ENCODE results near the gene CSF1.

The CSF1 gene

DNA sequence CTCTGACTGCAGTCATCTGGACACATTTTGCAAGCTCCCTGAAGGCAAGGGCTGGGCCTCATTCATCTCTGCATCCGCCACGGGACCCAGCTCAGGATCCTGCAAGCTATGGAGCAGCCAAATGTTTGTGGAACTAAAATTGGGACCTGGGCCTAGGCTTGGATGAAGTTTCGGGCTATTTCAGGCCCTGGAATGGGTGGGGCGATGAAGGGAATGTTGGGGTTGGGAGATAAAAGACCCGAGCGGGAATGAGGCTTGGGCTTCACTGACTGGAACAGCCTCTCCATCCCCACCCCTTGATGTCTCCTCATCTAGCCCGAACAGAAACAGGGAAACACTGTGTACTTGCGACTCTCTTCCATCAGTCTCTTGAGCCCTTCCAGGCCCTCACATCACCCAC lies 66.6 kb downstream of the CSF1 start:
- TF ChIP-seq, protein P1, sequence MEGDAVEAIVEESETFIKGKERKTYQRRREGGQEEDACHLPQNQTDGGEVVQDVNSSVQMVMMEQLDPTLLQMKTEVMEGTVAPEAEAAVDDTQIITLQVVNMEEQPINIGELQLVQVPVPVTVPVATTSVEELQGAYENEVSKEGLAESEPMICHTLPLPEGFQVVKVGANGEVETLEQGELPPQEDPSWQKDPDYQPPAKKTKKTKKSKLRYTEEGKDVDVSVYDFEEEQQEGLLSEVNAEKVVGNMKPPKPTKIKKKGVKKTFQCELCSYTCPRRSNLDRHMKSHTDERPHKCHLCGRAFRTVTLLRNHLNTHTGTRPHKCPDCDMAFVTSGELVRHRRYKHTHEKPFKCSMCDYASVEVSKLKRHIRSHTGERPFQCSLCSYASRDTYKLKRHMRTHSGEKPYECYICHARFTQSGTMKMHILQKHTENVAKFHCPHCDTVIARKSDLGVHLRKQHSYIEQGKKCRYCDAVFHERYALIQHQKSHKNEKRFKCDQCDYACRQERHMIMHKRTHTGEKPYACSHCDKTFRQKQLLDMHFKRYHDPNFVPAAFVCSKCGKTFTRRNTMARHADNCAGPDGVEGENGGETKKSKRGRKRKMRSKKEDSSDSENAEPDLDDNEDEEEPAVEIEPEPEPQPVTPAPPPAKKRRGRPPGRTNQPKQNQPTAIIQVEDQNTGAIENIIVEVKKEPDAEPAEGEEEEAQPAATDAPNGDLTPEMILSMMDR (conservative IDR thresholded peaks at IDR 0.05; ENCODE audit: control insufficient read depth, insufficient read depth, low read depth, low read length), result no peak
- no peak for DNase-seq (ENCODE audit: low read depth)
- no peak overlapping the region for H3K4me3 ChIP-seq (ENCODE audit: control insufficient read depth, low read depth, low read length)

- TF ChIP-seq, protein P1 (conservative IDR thresholded peaks at IDR 0.05; ENCODE audit: control insufficient read depth, insufficient read depth, low read depth, low read length), result no peak
- DNase-seq (ENCODE audit: low read depth), result no peak
- no peak overlapping the region for H3K4me3 ChIP-seq (ENCODE audit: control insufficient read depth, low read depth, low read length)
Measured at GRCh38 chr1:109977657-109978378, 67.2 kb downstream of the CSF1 start.

- TF ChIP-seq, protein P1 (conservative IDR thresholded peaks at IDR 0.05; ENCODE audit: control insufficient read depth, insufficient read depth, low read depth, low read length), result no peak
- no peak for DNase-seq (ENCODE audit: low read depth)
- no peak overlapping the region for H3K4me3 ChIP-seq (ENCODE audit: control insufficient read depth, low read depth, low read length)
Measured at GRCh38 chr1:109978761-109979488, 68.3 kb downstream of the CSF1 start.

- H3K4me3 ChIP-seq (ENCODE audit: control insufficient read depth, low read depth, low read length), result no peak overlapping the region
- TF ChIP-seq, protein P1 (conservative IDR thresholded peaks at IDR 0.05; ENCODE audit: control insufficient read depth, insufficient read depth, low read depth, low read length), result no peak
- peak; percentile 82 for DNase-seq (ENCODE audit: low read depth)
Measured at GRCh38 chr1:109979489-109980091, 68.9 kb downstream of the CSF1 start.

All from fibroblast of mammary gland (primary cell).